ENCODE results near the gene RAB11FIP4.

GRCh38 chr17:31560616-31561235 lies 169.3 kb downstream of the RAB11FIP4 start:
- no peak for TF ChIP-seq TCF7L2 (IDR thresholded peaks at IDR 0.05; ENCODE audit: borderline replicate concordance, extremely low read depth, insufficient read depth, insufficient read length)
- no peak for TF ChIP-seq CTCF (IDR thresholded peaks at IDR 0.05 in 2 of 3, conservative IDR thresholded peaks at IDR 0.05 in 1 of 3; ENCODE audit: borderline replicate concordance in 1 of 3, insufficient read depth in 1 of 3, low read depth in 2 of 3, low read length in 2 of 3)
- TF ChIP-seq EZH2phosphoT487 (IDR thresholded peaks at IDR 0.05; ENCODE audit: borderline replicate concordance), result no peak
- no peak for TF ChIP-seq REST (IDR thresholded peaks at IDR 0.05; ENCODE audit: low read depth)
- TF ChIP-seq SIN3A (IDR thresholded peaks at IDR 0.05; ENCODE audit: low read depth), result no peak
- no peak for TF ChIP-seq POLR2AphosphoS5 (IDR thresholded peaks at IDR 0.05; ENCODE audit: low read depth, low read length)
- no peak for TF ChIP-seq ATF3 (IDR thresholded peaks at IDR 0.05)
- TF ChIP-seq ZFX (IDR thresholded peaks at IDR 0.05), result no peak

Data from HCT116 (cell line).